K562 (cell line): ENCODE results near the gene SOWAHA.

ENCODE experiments used
- PCBP2 ChIP-seq: fragments of 200-400 bp; formaldehyde crosslinking; IDR thresholded peaks from 2 replicates; pipeline ENCODE4 v1.6.1; 2018; ENCODE audit warnings: low read length, low read depth, mild to moderate bottlenecking, moderate library complexity; ENCODE audit not compliant: poor library complexity, severe bottlenecking
- TF ChIP-seq, protein P1 (sequence below): sonication (generic); formaldehyde crosslinking; IDR thresholded peaks from 2 replicates; pipeline ENCODE4 v1.9.0; 2022; ENCODE audit warnings: mild to moderate bottlenecking, missing genetic modification reagents
- TF ChIP-seq, protein P2 (sequence below), 3 experiments: IDR thresholded peaks in 2 of 3; conservative IDR thresholded peaks in 1 of 3; 2 replicates each; pipeline ENCODE4 v1.5.1; 2011 to 2012; ENCODE audit warnings: low read length in 3 of 3, mild to moderate bottlenecking in 3 of 3, control low read depth in 2 of 3, improper control_type of control experiment in 1 of 3, inconsistent platforms in 1 of 3, low read depth in 1 of 3, mixed read lengths in 1 of 3, moderate library complexity in 1 of 3; ENCODE audit not compliant: insufficient read depth in 2 of 3

DNA sequence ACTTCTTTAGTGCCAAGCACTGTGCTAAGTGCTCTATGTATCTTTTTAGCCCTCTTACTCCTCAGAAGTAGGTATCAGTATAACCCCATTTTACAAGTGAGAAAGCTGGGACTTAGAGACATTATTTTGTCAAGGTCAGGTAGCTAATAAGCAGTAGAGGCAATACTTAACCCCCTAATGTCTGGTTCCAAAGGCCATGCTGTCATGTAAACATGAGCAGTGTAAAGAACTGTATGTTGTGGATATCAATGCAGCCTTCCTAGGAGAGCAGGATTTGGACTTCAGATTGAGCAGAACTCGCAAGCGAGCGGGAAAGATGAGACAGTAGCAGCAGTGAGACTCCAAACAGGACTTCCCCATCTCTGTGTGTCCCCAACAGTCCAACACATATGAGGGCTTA, 21.0 kb downstream of the SOWAHA start:
- no peak for TF ChIP-seq PCBP2
- TF ChIP-seq, protein P1, sequence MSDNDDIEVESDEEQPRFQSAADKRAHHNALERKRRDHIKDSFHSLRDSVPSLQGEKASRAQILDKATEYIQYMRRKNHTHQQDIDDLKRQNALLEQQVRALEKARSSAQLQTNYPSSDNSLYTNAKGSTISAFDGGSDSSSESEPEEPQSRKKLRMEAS (CRISPR knock-in tag) = no peak
- TF ChIP-seq, protein P2, sequence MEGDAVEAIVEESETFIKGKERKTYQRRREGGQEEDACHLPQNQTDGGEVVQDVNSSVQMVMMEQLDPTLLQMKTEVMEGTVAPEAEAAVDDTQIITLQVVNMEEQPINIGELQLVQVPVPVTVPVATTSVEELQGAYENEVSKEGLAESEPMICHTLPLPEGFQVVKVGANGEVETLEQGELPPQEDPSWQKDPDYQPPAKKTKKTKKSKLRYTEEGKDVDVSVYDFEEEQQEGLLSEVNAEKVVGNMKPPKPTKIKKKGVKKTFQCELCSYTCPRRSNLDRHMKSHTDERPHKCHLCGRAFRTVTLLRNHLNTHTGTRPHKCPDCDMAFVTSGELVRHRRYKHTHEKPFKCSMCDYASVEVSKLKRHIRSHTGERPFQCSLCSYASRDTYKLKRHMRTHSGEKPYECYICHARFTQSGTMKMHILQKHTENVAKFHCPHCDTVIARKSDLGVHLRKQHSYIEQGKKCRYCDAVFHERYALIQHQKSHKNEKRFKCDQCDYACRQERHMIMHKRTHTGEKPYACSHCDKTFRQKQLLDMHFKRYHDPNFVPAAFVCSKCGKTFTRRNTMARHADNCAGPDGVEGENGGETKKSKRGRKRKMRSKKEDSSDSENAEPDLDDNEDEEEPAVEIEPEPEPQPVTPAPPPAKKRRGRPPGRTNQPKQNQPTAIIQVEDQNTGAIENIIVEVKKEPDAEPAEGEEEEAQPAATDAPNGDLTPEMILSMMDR (IDR thresholded peaks at IDR 0.05 in 2 of 3, conservative IDR thresholded peaks at IDR 0.05 in 1 of 3; ENCODE audit: insufficient read depth in 2 of 3, low read depth in 1 of 3, low read length in 3 of 3) = no peak
